ENCODE data around the gene MRPL12. TPM values are rescaled to one million over a fixed set of nuclear protein-coding genes. Genes with fewer than 3 reads are reported as not detected.

Gene MRPL12
- total and polyA plus RNA-seq, 9 of the 15 experiments (the other 6 are each of a cell fraction or from before 2014, with no cell fraction given) = 0.94 to 338 (median 100) TPM

DNA sequence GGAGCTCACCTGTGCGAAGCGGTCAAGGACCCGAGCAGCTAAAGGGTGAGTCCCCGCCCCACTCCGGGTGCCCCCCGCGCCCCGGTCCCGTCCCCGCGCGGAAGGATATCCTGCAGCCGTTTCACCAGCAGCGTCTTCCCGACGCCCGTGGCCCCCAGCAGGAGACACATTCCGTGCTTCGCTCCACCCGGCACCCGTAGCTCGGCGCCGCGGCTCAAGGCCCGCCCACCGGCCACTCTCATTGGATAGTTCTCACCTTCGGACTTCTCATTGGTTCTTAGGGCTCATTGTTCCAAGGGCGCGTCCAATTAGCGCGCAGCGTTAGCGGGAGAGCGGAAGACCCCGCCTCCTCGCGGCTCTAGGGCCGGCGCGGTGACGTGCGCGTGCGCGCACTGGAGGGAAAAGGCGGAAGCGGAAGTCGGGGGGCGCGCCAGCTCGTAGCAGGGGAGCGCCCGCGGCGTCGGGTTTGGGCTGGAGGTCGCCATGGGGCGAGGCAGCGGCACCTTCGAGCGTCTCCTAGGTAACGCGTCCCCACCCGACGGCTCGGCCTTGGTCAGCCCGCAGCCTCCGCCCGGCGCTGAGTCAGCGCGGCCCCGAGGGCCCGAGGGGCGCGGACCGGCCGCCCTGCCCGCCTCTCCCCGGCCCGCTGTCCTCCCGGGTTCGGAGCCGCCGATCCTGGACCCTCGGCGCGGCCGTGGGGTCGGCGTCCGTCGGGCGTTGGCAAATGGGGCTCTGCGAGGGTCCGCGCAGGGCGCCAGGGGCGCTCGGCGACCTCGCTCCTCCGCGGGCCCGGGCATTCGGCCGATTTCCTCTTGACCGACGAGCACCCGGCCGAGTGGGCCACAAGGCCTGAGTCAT, 19.4 kb upstream of the MRPL12 start, which contains the start of the genes ARL16 and HGS (continued):
- TF ChIP-seq FOXK2 (conservative IDR thresholded peaks at IDR 0.05 in 1 of 2, IDR thresholded peaks at IDR 0.05 in 1 of 2; ENCODE audit: low read depth in 2 of 2) (peak; percentile 29 to 45; a peak in 1 of 4 replicates), PHTF2 (CRISPR knock-in tag; IDR thresholded peaks at IDR 0.05) (no peak), RHOXF2B (CRISPR knock-in tag; conservative IDR thresholded peaks at IDR 0.05) (no peak), TGIF2 (CRISPR knock-in tag; IDR thresholded peaks at IDR 0.05) (no peak), HDAC8 (tag; IDR thresholded peaks at IDR 0.05) (no peak), RB1 (IDR thresholded peaks at IDR 0.05; ENCODE audit: low read depth) (peak; percentile 74), DNMT1 (IDR thresholded peaks at IDR 0.05) (no peak), MEF2D (tag; conservative IDR thresholded peaks at IDR 0.05; ENCODE audit: low read depth) (no peak), RBM34 (IDR thresholded peaks at IDR 0.05; ENCODE audit: borderline replicate concordance, insufficient read depth, low read length) (no peak), FOXP1 (CRISPR knock-in tag; IDR thresholded peaks at IDR 0.05) (no peak), CBX2 (IDR thresholded peaks at IDR 0.05; ENCODE audit: insufficient read depth, low read length, poor library complexity, severe bottlenecking) (no peak), FIP1L1 (IDR thresholded peaks at IDR 0.05; ENCODE audit: low read depth, low read length, poor library complexity, severe bottlenecking) (no peak), GABPA (tag; conservative IDR thresholded peaks at IDR 0.05; ENCODE audit: low read depth) (peak; percentile 96), MTA3 (IDR thresholded peaks at IDR 0.05; ENCODE audit: borderline replicate concordance) (peak; percentile 99), POLR3G (IDR thresholded peaks at IDR 0.05; ENCODE audit: extremely low read depth, insufficient read length, insufficient replicate concordance) (no peak), NCOA1 (IDR thresholded peaks at IDR 0.05; ENCODE audit: low read depth) (no peak), ZNF41 (CRISPR knock-in tag; conservative IDR thresholded peaks at IDR 0.05) (no peak)
- TF ChIP-seq, protein P1, sequence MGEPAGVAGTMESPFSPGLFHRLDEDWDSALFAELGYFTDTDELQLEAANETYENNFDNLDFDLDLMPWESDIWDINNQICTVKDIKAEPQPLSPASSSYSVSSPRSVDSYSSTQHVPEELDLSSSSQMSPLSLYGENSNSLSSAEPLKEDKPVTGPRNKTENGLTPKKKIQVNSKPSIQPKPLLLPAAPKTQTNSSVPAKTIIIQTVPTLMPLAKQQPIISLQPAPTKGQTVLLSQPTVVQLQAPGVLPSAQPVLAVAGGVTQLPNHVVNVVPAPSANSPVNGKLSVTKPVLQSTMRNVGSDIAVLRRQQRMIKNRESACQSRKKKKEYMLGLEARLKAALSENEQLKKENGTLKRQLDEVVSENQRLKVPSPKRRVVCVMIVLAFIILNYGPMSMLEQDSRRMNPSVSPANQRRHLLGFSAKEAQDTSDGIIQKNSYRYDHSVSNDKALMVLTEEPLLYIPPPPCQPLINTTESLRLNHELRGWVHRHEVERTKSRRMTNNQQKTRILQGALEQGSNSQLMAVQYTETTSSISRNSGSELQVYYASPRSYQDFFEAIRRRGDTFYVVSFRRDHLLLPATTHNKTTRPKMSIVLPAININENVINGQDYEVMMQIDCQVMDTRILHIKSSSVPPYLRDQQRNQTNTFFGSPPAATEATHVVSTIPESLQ (CRISPR knock-in tag; IDR thresholded peaks at IDR 0.05) = 0 out of 2 replicates have a peak, but pooled peaks have one; percentile 35
- TF ChIP-seq, protein P2, sequence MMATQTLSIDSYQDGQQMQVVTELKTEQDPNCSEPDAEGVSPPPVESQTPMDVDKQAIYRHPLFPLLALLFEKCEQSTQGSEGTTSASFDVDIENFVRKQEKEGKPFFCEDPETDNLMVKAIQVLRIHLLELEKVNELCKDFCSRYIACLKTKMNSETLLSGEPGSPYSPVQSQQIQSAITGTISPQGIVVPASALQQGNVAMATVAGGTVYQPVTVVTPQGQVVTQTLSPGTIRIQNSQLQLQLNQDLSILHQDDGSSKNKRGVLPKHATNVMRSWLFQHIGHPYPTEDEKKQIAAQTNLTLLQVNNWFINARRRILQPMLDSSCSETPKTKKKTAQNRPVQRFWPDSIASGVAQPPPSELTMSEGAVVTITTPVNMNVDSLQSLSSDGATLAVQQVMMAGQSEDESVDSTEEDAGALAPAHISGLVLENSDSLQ (IDR thresholded peaks at IDR 0.05) = peak; percentile 59
- TF ChIP-seq, protein P3, sequence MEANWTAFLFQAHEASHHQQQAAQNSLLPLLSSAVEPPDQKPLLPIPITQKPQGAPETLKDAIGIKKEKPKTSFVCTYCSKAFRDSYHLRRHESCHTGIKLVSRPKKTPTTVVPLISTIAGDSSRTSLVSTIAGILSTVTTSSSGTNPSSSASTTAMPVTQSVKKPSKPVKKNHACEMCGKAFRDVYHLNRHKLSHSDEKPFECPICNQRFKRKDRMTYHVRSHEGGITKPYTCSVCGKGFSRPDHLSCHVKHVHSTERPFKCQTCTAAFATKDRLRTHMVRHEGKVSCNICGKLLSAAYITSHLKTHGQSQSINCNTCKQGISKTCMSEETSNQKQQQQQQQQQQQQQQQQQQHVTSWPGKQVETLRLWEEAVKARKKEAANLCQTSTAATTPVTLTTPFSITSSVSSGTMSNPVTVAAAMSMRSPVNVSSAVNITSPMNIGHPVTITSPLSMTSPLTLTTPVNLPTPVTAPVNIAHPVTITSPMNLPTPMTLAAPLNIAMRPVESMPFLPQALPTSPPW (CRISPR knock-in tag; IDR thresholded peaks at IDR 0.05) = peak; percentile 98
- TF ChIP-seq, protein P4, sequence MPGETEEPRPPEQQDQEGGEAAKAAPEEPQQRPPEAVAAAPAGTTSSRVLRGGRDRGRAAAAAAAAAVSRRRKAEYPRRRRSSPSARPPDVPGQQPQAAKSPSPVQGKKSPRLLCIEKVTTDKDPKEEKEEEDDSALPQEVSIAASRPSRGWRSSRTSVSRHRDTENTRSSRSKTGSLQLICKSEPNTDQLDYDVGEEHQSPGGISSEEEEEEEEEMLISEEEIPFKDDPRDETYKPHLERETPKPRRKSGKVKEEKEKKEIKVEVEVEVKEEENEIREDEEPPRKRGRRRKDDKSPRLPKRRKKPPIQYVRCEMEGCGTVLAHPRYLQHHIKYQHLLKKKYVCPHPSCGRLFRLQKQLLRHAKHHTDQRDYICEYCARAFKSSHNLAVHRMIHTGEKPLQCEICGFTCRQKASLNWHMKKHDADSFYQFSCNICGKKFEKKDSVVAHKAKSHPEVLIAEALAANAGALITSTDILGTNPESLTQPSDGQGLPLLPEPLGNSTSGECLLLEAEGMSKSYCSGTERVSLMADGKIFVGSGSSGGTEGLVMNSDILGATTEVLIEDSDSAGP (CRISPR knock-in tag; IDR thresholded peaks at IDR 0.05) = no peak
